Measurements from ENCODE around the gene NBAS. TPM values are rescaled to one million over a fixed set of nuclear protein-coding genes. Genes with fewer than 3 reads are reported as not detected.

The NBAS gene
- total and polyA plus RNA-seq, 9 of the 15 experiments (the other 6 are each of a cell fraction or from before 2014, with no cell fraction given) = 15.3 to 94.4 (median 69.9) TPM

DNA sequence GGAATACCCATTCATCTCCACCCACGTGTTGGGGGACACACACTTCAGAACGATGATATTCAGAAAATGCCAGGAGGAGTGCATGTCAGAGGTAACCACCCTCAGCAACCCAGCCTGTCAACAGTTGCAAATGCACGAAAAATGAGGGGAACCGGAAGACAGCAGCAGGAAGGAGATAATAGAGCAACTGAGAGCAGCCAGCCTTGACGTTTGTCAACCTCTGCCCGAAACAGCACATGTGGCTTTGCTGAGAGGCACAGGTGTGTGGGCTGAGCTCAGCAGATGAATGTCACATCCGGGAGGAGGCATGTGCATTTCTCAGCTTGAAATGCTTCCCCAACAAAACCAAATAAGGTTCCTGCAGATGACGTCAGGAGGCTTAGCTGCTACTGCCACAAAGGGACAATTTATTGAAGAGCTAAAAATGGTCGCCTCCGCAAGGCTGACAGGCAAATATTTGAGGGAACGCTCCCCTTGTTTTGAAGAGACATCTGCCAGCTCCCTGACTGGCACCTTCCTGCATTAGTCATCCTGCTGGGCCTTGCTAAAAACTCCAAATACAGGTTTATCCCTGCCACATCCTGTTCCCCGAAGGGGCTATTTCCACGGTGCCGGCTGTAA lies 419.0 kb downstream of the NBAS start:
- intact Hi-C loops (cut with micrococcal nuclease) = no loop called here
- H3K9me3 ChIP-seq (replicated peaks; ENCODE audit: control insufficient read depth, insufficient read depth, low read depth, low read length) = 0 out of 2 replicates have a peak, but pooled peaks cover 2% of the 10 kb centered on the region
- DNase-seq (ENCODE audit: extremely low read depth in 1 of 4, low spot score in 3 of 4) = no peak
- H3K27ac ChIP-seq (ENCODE audit: extremely low read depth, low read depth, low read length) = no peak overlapping the region
- no peaks in the 10 kb centered on the region for H3K9me1 ChIP-seq (ENCODE audit: control insufficient read depth, insufficient read depth, low read length)
- H3K27me3 ChIP-seq (ENCODE audit: control insufficient read depth in 2 of 2, insufficient read depth in 2 of 2, low read length in 2 of 2) = peaks cover 0 to 19% of the 10 kb centered on the region in 2 experiments; a peak in 2 of 5 replicates
- no peak overlapping the region for H3K4me2 ChIP-seq (ENCODE audit: insufficient read depth, low read length)
- 0 out of 2 replicates have a peak overlapping the region, but pooled peaks have one; percentile 38 for H2AFZ ChIP-seq (ENCODE audit: low read depth, low read length)
- no peak overlapping the region for H3K9ac ChIP-seq (ENCODE audit: insufficient read depth in 1 of 2, low read depth in 2 of 2, low read length in 2 of 2)
- BruUV-seq (replicated peaks) = no TSS peak
- no peaks in the 10 kb centered on the region for H3K79me2 ChIP-seq (ENCODE audit: control insufficient read depth, insufficient read depth, low read length)
- ChIA-PET CTCF (ENCODE audit: low intra/inter-chr PET ratio) (no interaction called here), POLR2A (interaction anchor here (1.5 kb wide), 1 partner anchor 13 kb away, joined by 4 read pairs; no protein-coding TSS in a partner anchor)
- no peak overlapping the region for H3K4me3 ChIP-seq
- no peaks in the 10 kb centered on the region for H4K20me1 ChIP-seq (replicated peaks; ENCODE audit: control insufficient read depth, insufficient read depth, low read length)
- ATAC-seq = peak; percentile 63
- no peaks in the 10 kb centered on the region for H3K36me3 ChIP-seq (ENCODE audit: control insufficient read depth, insufficient read depth, low read length)
- FAIRE-seq = peak; percentile 56
- no peaks in the 10 kb centered on the region; a peak in 1 of 5 replicates for H3K4me1 ChIP-seq (replicated peaks in 1 of 2; ENCODE audit: control insufficient read depth in 2 of 2, insufficient read depth in 2 of 2, low read length in 2 of 2)
- 4% methylated on average over 14 of the region's 14 CpGs for WGBS (ENCODE audit: insufficient coverage, low coverage, missing lambda C conversion rate)
- in situ Hi-C loops (cut with MboI) = no loop called here
- TF ChIP-seq KDM4B (IDR thresholded peaks at IDR 0.05; ENCODE audit: borderline replicate concordance in 2 of 2, low read depth in 1 of 2) (no peak), ATF1 (CRISPR knock-in tag; IDR thresholded peaks at IDR 0.05) (no peak), ATF1 (tag; IDR thresholded peaks at IDR 0.05) (peak; percentile 40; the same call in 1 of the 2 replicates), SMAD2 (IDR thresholded peaks at IDR 0.05; ENCODE audit: low read depth, low read length) (no peak), SRSF9 (IDR thresholded peaks at IDR 0.05; ENCODE audit: borderline replicate concordance, low read depth, low read length) (no peak), KDM1A (IDR thresholded peaks at IDR 0.05) (no peak), ETV1 (tag; conservative IDR thresholded peaks at IDR 0.05; ENCODE audit: low read depth) (0 out of 2 replicates have a peak, but pooled peaks have one; percentile 10), ETV5 (CRISPR knock-in tag; IDR thresholded peaks at IDR 0.05; ENCODE audit: low read depth) (no peak), SIX5 (IDR thresholded peaks at IDR 0.05; ENCODE audit: borderline replicate concordance in 1 of 2, insufficient read depth in 1 of 2, low read depth in 1 of 2, low read length in 2 of 2) (no peak), SMAD3 (CRISPR knock-in tag; conservative IDR thresholded peaks at IDR 0.05) (no peak), CREM (IDR thresholded peaks at IDR 0.05; ENCODE audit: low read depth) (0 out of 2 replicates have a peak, but pooled peaks have one; percentile 20), SMARCE1 (IDR thresholded peaks at IDR 0.05) (no peak), SAFB2 (IDR thresholded peaks at IDR 0.05; ENCODE audit: borderline replicate concordance, low read depth, low read length, severe bottlenecking) (no peak)
- TF ChIP-seq, protein P1, sequence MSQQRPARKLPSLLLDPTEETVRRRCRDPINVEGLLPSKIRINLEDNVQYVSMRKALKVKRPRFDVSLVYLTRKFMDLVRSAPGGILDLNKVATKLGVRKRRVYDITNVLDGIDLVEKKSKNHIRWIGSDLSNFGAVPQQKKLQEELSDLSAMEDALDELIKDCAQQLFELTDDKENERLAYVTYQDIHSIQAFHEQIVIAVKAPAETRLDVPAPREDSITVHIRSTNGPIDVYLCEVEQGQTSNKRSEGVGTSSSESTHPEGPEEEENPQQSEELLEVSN (IDR thresholded peaks at IDR 0.05; ENCODE audit: borderline replicate concordance in 1 of 2, extremely low read depth in 1 of 2, insufficient read depth in 1 of 2, insufficient read length in 1 of 2, low read depth in 1 of 2, low read length in 1 of 2, poor library complexity in 1 of 2, severe bottlenecking in 1 of 2) = peak in 1 of 2 experiments; percentile 31
- TF ChIP-seq, protein P2, sequence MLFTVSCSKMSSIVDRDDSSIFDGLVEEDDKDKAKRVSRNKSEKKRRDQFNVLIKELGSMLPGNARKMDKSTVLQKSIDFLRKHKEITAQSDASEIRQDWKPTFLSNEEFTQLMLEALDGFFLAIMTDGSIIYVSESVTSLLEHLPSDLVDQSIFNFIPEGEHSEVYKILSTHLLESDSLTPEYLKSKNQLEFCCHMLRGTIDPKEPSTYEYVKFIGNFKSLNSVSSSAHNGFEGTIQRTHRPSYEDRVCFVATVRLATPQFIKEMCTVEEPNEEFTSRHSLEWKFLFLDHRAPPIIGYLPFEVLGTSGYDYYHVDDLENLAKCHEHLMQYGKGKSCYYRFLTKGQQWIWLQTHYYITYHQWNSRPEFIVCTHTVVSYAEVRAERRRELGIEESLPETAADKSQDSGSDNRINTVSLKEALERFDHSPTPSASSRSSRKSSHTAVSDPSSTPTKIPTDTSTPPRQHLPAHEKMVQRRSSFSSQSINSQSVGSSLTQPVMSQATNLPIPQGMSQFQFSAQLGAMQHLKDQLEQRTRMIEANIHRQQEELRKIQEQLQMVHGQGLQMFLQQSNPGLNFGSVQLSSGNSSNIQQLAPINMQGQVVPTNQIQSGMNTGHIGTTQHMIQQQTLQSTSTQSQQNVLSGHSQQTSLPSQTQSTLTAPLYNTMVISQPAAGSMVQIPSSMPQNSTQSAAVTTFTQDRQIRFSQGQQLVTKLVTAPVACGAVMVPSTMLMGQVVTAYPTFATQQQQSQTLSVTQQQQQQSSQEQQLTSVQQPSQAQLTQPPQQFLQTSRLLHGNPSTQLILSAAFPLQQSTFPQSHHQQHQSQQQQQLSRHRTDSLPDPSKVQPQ (CRISPR knock-in tag; IDR thresholded peaks at IDR 0.05; ENCODE audit: borderline replicate concordance) = no peak
- TF ChIP-seq, protein P3, sequence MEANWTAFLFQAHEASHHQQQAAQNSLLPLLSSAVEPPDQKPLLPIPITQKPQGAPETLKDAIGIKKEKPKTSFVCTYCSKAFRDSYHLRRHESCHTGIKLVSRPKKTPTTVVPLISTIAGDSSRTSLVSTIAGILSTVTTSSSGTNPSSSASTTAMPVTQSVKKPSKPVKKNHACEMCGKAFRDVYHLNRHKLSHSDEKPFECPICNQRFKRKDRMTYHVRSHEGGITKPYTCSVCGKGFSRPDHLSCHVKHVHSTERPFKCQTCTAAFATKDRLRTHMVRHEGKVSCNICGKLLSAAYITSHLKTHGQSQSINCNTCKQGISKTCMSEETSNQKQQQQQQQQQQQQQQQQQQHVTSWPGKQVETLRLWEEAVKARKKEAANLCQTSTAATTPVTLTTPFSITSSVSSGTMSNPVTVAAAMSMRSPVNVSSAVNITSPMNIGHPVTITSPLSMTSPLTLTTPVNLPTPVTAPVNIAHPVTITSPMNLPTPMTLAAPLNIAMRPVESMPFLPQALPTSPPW (CRISPR knock-in tag; IDR thresholded peaks at IDR 0.05) = no peak

All from K562 (cell line).